Mesenchymal stem cell (in vitro differentiated cells and primary cell): ENCODE measurements around the gene GRK4.

ENCODE experiments used
- DNase-seq: peaks from one replicate; pipeline ENCODE4 v3.0.0-alpha.2; 2013
- H2AFZ ChIP-seq: one replicate; pipeline ENCODE4 v1.6.1; 2013; ENCODE audit warnings: low read depth, mild to moderate bottlenecking, control low read depth, inconsistent platforms, low read length, moderate library complexity
- H2AK5ac ChIP-seq: 2 replicates; pipeline ENCODE4 v1.6.1; 2013; ENCODE audit warnings: low read length, moderate library complexity, mild to moderate bottlenecking, inconsistent platforms; ENCODE audit not compliant: severe bottlenecking
- H2BK120ac ChIP-seq: one replicate; pipeline ENCODE4 v1.6.1; 2013; ENCODE audit warnings: low read depth, mild to moderate bottlenecking, inconsistent platforms, low read length, moderate library complexity
- H2BK12ac ChIP-seq, 2 experiments: one replicate each; pipeline ENCODE4 v1.6.1; 2013; ENCODE audit warnings: inconsistent platforms in 2 of 2, low read length in 2 of 2, mild to moderate bottlenecking in 2 of 2, moderate library complexity in 2 of 2, control low read depth in 1 of 2
- H2BK15ac ChIP-seq: one replicate; pipeline ENCODE4 v1.6.1; 2013; ENCODE audit warnings: mild to moderate bottlenecking, low read depth, inconsistent platforms; ENCODE audit not compliant: poor library complexity, severe bottlenecking
- H2BK5ac ChIP-seq: 2 replicates; pipeline ENCODE4 v1.6.1; 2013; ENCODE audit warnings: low read depth, mild to moderate bottlenecking, low read length, control low read depth, inconsistent platforms; ENCODE audit not compliant: poor library complexity, severe bottlenecking
- H3K14ac ChIP-seq, 2 experiments: one replicate each; pipeline ENCODE4 v1.6.1; 2013; ENCODE audit warnings: inconsistent platforms in 2 of 2, low read length in 2 of 2, control low read depth in 1 of 2, mild to moderate bottlenecking in 1 of 2, moderate library complexity in 1 of 2
- H3K18ac ChIP-seq, 2 experiments: one replicate each; pipeline ENCODE4 v1.6.1; 2013; ENCODE audit warnings: inconsistent platforms in 2 of 2, low read length in 2 of 2, control low read depth in 1 of 2, low read depth in 1 of 2, mild to moderate bottlenecking in 1 of 2
- H3K23ac ChIP-seq, 2 experiments: one replicate each; pipeline ENCODE4 v1.6.1; 2013; ENCODE audit warnings: inconsistent platforms in 2 of 2, low read length in 2 of 2, mild to moderate bottlenecking in 2 of 2, moderate library complexity in 2 of 2, control low read depth in 1 of 2
- H3K27ac ChIP-seq: 2 replicates; pipeline ENCODE4 v1.5.1; 2013; ENCODE audit warnings: mild to moderate bottlenecking, moderate library complexity, low read length, control low read depth, inconsistent platforms; ENCODE audit not compliant: poor library complexity, severe bottlenecking
- H3K27me3 ChIP-seq, 2 experiments: 2 replicates each; pipeline versions ENCODE4 v1.6.1 to v1.7.0; 2013; ENCODE audit warnings: low read length in 2 of 2, mild to moderate bottlenecking in 2 of 2, moderate library complexity in 2 of 2, control low read depth in 1 of 2, inconsistent platforms in 1 of 2; ENCODE audit not compliant: control insufficient read depth in 1 of 2, insufficient read depth in 1 of 2
- H3K36me3 ChIP-seq, 2 experiments: 2 replicates each; pipeline versions ENCODE4 v1.6.1 to v1.7.0; 2013; ENCODE audit warnings: low read length in 2 of 2, control low read depth in 1 of 2, inconsistent platforms in 1 of 2, low read depth in 1 of 2, mild to moderate bottlenecking in 1 of 2; ENCODE audit not compliant: insufficient read depth in 2 of 2, control insufficient read depth in 1 of 2
- H3K4ac ChIP-seq, 2 experiments: one replicate each; pipeline ENCODE4 v1.6.1; 2013; ENCODE audit warnings: inconsistent platforms in 2 of 2, low read length in 2 of 2, mild to moderate bottlenecking in 2 of 2, moderate library complexity in 2 of 2, control low read depth in 1 of 2, low read depth in 1 of 2
- H3K4me1 ChIP-seq: 2 replicates; pipeline ENCODE4 v1.6.1; 2013; ENCODE audit warnings: low read depth, low read length, control low read depth; ENCODE audit not compliant: control insufficient read depth, insufficient read depth
- H3K4me2 ChIP-seq: 2 replicates; pipeline ENCODE4 v1.6.1; 2013; ENCODE audit warnings: low read length, mild to moderate bottlenecking, inconsistent platforms; ENCODE audit not compliant: poor library complexity, severe bottlenecking
- H3K4me3 ChIP-seq, 2 experiments: 2 replicates each; pipeline versions ENCODE4 v1.5.1 to v1.7.0; 2013; ENCODE audit warnings: low read length in 2 of 2, mild to moderate bottlenecking in 2 of 2, control low read depth in 1 of 2, low read depth in 1 of 2; ENCODE audit not compliant: insufficient read depth in 1 of 2
- H3K79me1 ChIP-seq: replicated peaks from 2 replicates; pipeline ENCODE4 v1.6.1; 2013; ENCODE audit warnings: mild to moderate bottlenecking, control low read depth, low read length, inconsistent platforms; ENCODE audit not compliant: poor library complexity, severe bottlenecking
- H3K9ac ChIP-seq: 2 replicates; pipeline ENCODE4 v1.7.0; 2013; ENCODE audit warnings: mild to moderate bottlenecking, low read length, moderate library complexity
- H3K9me3 ChIP-seq: 2 replicates; pipeline ENCODE4 v1.7.0; 2013; ENCODE audit warnings: mild to moderate bottlenecking, low read length; ENCODE audit not compliant: control insufficient read depth
- H4K8ac ChIP-seq: one replicate; pipeline ENCODE4 v1.6.1; 2013; ENCODE audit warnings: inconsistent platforms, mild to moderate bottlenecking, low read length, moderate library complexity
- H4K91ac ChIP-seq: one replicate; pipeline ENCODE4 v1.6.1; 2013; ENCODE audit warnings: mild to moderate bottlenecking, low read length, inconsistent platforms
- WGBS: methylation state at CpG from one replicate; pipeline ENCODE4 v1.1.7; 2013; ENCODE audit warnings: mixed read lengths; 5-methylcytosine and 5-hydroxymethylcytosine counted together

The GRK4 gene

GRCh38 chr4:3082925-3083515 is 119.6 kb downstream of the GRK4 start:
- no peak overlapping the region for H3K4me3 ChIP-seq
- H4K91ac ChIP-seq: no peak overlapping the region
- no peak overlapping the region for H3K9ac ChIP-seq
- WGBS: 96% methylated on average over 6 of the region's 6 CpGs
- peaks cover 28% of the 10 kb centered on the region for H3K79me1 ChIP-seq
- H2AFZ ChIP-seq: no peak overlapping the region
- no peaks in the 10 kb centered on the region for H3K9me3 ChIP-seq
- no peak overlapping the region for H2BK15ac ChIP-seq
- no peak overlapping the region for H2BK120ac ChIP-seq
- no peaks in the 10 kb centered on the region for H3K27me3 ChIP-seq
- H3K4ac ChIP-seq: no peak overlapping the region
- H2AK5ac ChIP-seq: no peak overlapping the region
- H3K14ac ChIP-seq: no peak overlapping the region
- H2BK12ac ChIP-seq: no peak overlapping the region
- no peak for DNase-seq
- no peak overlapping the region for H3K23ac ChIP-seq
- H3K27ac ChIP-seq: no peak overlapping the region
- H3K4me2 ChIP-seq: no peak overlapping the region
- peaks cover 2 to 10% of the 10 kb centered on the region in 2 experiments for H3K36me3 ChIP-seq
- no peak overlapping the region for H2BK5ac ChIP-seq
- H4K8ac ChIP-seq: no peak overlapping the region
- no peak overlapping the region for H3K18ac ChIP-seq
- H3K4me1 ChIP-seq: no peaks in the 10 kb centered on the region

- no peaks in the 10 kb centered on the region for H3K4me1 ChIP-seq
- no peaks in the 10 kb centered on the region for H3K27me3 ChIP-seq
- no peak overlapping the region for H3K4me2 ChIP-seq
- H2AK5ac ChIP-seq: no peak overlapping the region
- no peak overlapping the region for H3K18ac ChIP-seq
- no peak overlapping the region for H3K4me3 ChIP-seq
- H2BK5ac ChIP-seq: no peak overlapping the region
- DNase-seq: no peak
- H2AFZ ChIP-seq: no peak overlapping the region
- no peak overlapping the region for H4K91ac ChIP-seq
- H3K9me3 ChIP-seq: no peaks in the 10 kb centered on the region
- H3K4ac ChIP-seq: no peak overlapping the region
- peaks cover 29% of the 10 kb centered on the region for H3K79me1 ChIP-seq
- no peak overlapping the region for H3K14ac ChIP-seq
- no peak overlapping the region for H3K23ac ChIP-seq
- H2BK12ac ChIP-seq: no peak overlapping the region
- no peak overlapping the region for H2BK15ac ChIP-seq
- no peak overlapping the region for H4K8ac ChIP-seq
- WGBS: 89% methylated on average over 1 of the region's 1 CpG
- peaks cover 2 to 16% of the 10 kb centered on the region in 2 experiments for H3K36me3 ChIP-seq
- H2BK120ac ChIP-seq: no peak overlapping the region
- H3K27ac ChIP-seq: no peak overlapping the region
- no peak overlapping the region for H3K9ac ChIP-seq
Measured at GRCh38 chr4:3083732-3084131, 120.4 kb downstream of the GRK4 start.

GRCh38 chr4:3085948-3086670 is 122.7 kb downstream of the GRK4 start:
- no peak overlapping the region for H3K14ac ChIP-seq
- no peak overlapping the region for H4K91ac ChIP-seq
- H2BK5ac ChIP-seq: no peak overlapping the region
- no peak overlapping the region for H3K27ac ChIP-seq
- no peak overlapping the region for H3K4me3 ChIP-seq
- H3K4ac ChIP-seq: no peak overlapping the region
- H3K23ac ChIP-seq: no peak overlapping the region
- H2AK5ac ChIP-seq: no peak overlapping the region
- no peak overlapping the region for H2BK120ac ChIP-seq
- H4K8ac ChIP-seq: no peak overlapping the region
- no peak overlapping the region for H2BK15ac ChIP-seq
- no peak overlapping the region for H3K4me2 ChIP-seq
- H3K79me1 ChIP-seq: peaks cover 30% of the 10 kb centered on the region
- no peak overlapping the region for H3K18ac ChIP-seq
- H2AFZ ChIP-seq: no peak overlapping the region
- no peaks in the 10 kb centered on the region for H3K27me3 ChIP-seq
- no peak for DNase-seq
- 97% methylated on average over 10 of the region's 10 CpGs for WGBS
- H3K9ac ChIP-seq: no peak overlapping the region
- H3K4me1 ChIP-seq: no peaks in the 10 kb centered on the region
- no peak overlapping the region for H2BK12ac ChIP-seq
- H3K9me3 ChIP-seq: no peaks in the 10 kb centered on the region
- H3K36me3 ChIP-seq: peaks cover 5 to 33% of the 10 kb centered on the region in 2 experiments

GRCh38 chr4:3087115-3087797 is 123.9 kb downstream of the GRK4 start:
- Histone ChIP-seq H2BK5ac (no peak overlapping the region), H2BK120ac (no peak overlapping the region), H3K27me3 (no peaks in the 10 kb centered on the region), H2BK15ac (no peak overlapping the region), H3K14ac (no peak overlapping the region), H3K79me1 (peaks cover 31% of the 10 kb centered on the region), H3K18ac (no peak overlapping the region), H3K27ac (no peak overlapping the region), H3K4me3 (no peak overlapping the region), H3K9ac (no peak overlapping the region), H2AK5ac (no peak overlapping the region), H3K23ac (no peak overlapping the region), H3K4me2 (no peak overlapping the region), H3K4me1 (no peaks in the 10 kb centered on the region), H2BK12ac (no peak overlapping the region), H3K4ac (no peak overlapping the region), H4K91ac (no peak overlapping the region), H2AFZ (no peak overlapping the region), H3K9me3 (no peaks in the 10 kb centered on the region), H4K8ac (no peak overlapping the region), H3K36me3 (peaks cover 5 to 37% of the 10 kb centered on the region in 2 experiments)
- no peak for DNase-seq
- WGBS: 100% methylated on average over 3 of the region's 4 CpGs
